DND-41 (cell line): Measurements from ENCODE around the gene CLCC1.
"Not testable (repeated sequence)": the region's sequence is repeated elsewhere in the genome, so short reads cannot be mapped to it uniquely, and the experiment has no call there.

ENCODE experiments used
- CTCF ChIP-seq: IDR thresholded peaks from 2 replicates; pipeline ENCODE4 v1.5.1; 2012; ENCODE audit warnings: borderline replicate concordance, low read length, moderate library complexity, mild to moderate bottlenecking; ENCODE audit not compliant: poor library complexity, severe bottlenecking; ENCODE audit errors: extremely low read depth
- EZH2 ChIP-seq: IDR thresholded peaks from 3 replicates; pipeline ENCODE4 v1.6.1; 2012; ENCODE audit warnings: borderline replicate concordance, low read depth, mild to moderate bottlenecking, moderate library complexity, low read length, inconsistent platforms; ENCODE audit not compliant: severe bottlenecking

GRCh38 chr1:108996622-108997021 lies 33.3 kb upstream of the CLCC1 start:
- TF ChIP-seq CTCF, EZH2: not testable (repeated sequence)
